Fibroblast of lung (primary cell): ENCODE data around the gene RBM15B. TPM values are rescaled to one million over a fixed set of nuclear protein-coding genes. Genes with fewer than 3 reads are reported as not detected.

Experiments used
- DNase-seq, 2 donors: peaks; one replicate each; pipeline versions ENCODE4 v3.0.0 to v3.0.0-alpha.2; 2010; ENCODE audit warnings: low read depth in 2 of 2
- H2AFZ ChIP-seq: 2 replicates; pipeline ENCODE4 v1.5.1; 2012; ENCODE audit warnings: low read length, control low read depth, inconsistent platforms
- H3K27ac ChIP-seq: 2 replicates; pipeline ENCODE4 v1.5.1; 2011; ENCODE audit warnings: low read length, control low read depth; ENCODE audit not compliant: insufficient read depth
- H3K27me3 ChIP-seq: 2 replicates; pipeline ENCODE4 v1.5.1; 2011; ENCODE audit warnings: mild to moderate bottlenecking, low read length; ENCODE audit not compliant: control insufficient read depth, insufficient read depth
- H3K36me3 ChIP-seq: 2 replicates; pipeline ENCODE4 v1.5.1; 2011; ENCODE audit warnings: low read length; ENCODE audit not compliant: control insufficient read depth, insufficient read depth
- H3K4me1 ChIP-seq: 2 replicates; pipeline ENCODE4 v1.5.1; 2011; ENCODE audit warnings: low read length; ENCODE audit not compliant: control insufficient read depth, insufficient read depth; ENCODE audit errors: extremely low read depth
- H3K4me2 ChIP-seq: 2 replicates; pipeline ENCODE4 v1.5.1; 2011; ENCODE audit warnings: low read length, control low read depth; ENCODE audit not compliant: insufficient read depth; ENCODE audit errors: extremely low read depth
- H3K4me3 ChIP-seq, 4 experiments: fragments of 200-600 bp in 1 of 4; sonication (generic) in 1 of 4; replicated peaks in 1 of 4; 2 replicates each; pipeline ENCODE4 v1.5.1; 2011 to 2016; ENCODE audit warnings: low read length in 4 of 4, low read depth in 3 of 4, mild to moderate bottlenecking in 3 of 4, control low read depth in 2 of 4, inconsistent platforms in 1 of 4, mixed read lengths in 1 of 4; ENCODE audit not compliant: insufficient read depth in 1 of 4; ENCODE audit errors: control extremely low read depth in 1 of 4
- H3K79me2 ChIP-seq: 2 replicates; pipeline ENCODE4 v1.5.1; 2012; ENCODE audit warnings: mild to moderate bottlenecking, low read length, inconsistent platforms; ENCODE audit not compliant: control insufficient read depth, insufficient read depth
- H3K9ac ChIP-seq: 2 replicates; pipeline ENCODE4 v1.5.1; 2011; ENCODE audit warnings: mild to moderate bottlenecking, low read length, control low read depth; ENCODE audit not compliant: insufficient read depth
- H3K9me3 ChIP-seq: 2 replicates; pipeline ENCODE4 v1.5.1; 2012; ENCODE audit warnings: low read depth, low read length; ENCODE audit not compliant: control insufficient read depth, insufficient read depth
- H4K20me1 ChIP-seq: 2 replicates; pipeline ENCODE4 v1.5.1; 2011; ENCODE audit warnings: low read length; ENCODE audit not compliant: control insufficient read depth, insufficient read depth; ENCODE audit errors: extremely low read depth
- CTCF ChIP-seq, 2 donors: IDR thresholded peaks in 1 of 2; conservative IDR thresholded peaks in 1 of 2; 1 replicate in 1 of 2; 2 replicates in 1 of 2; pipeline ENCODE4 v1.5.1; 2011 to 2012; ENCODE audit warnings: low read length in 2 of 2, control low read depth in 1 of 2, inconsistent platforms in 1 of 2, low read depth in 1 of 2, mild to moderate bottlenecking in 1 of 2
- EZH2 ChIP-seq: IDR thresholded peaks from 2 replicates; pipeline ENCODE4 v1.5.1; 2012; ENCODE audit warnings: low read length, control low read depth, mild to moderate bottlenecking; ENCODE audit errors: missing control alignments
- polyA plus RNA-seq, 2 donors: library from polyadenylated mRNA; depleted of rRNA in 1 of 2; stranded (reverse) in 1 of 2; unstranded in 1 of 2; fragments of >200 nt; gene quantifications; 2 replicates each; pipeline ENCODE4 v1.2.1, GENCODE V29; 2011 to 2012; ENCODE audit warnings: missing spikeins in 1 of 2
- total RNA-seq: library from RNA; depleted of rRNA; stranded (reverse); fragments of >200 nt; gene quantifications from 2 replicates; pipeline ENCODE4 v1.2.1, GENCODE V29; 2014

RBM15B gene
- total and polyA plus RNA-seq, 2 donors (not counting 1 experiment from before 2014, with no cell fraction given), result 14.7 to 29.9 TPM

- no peak for DNase-seq
- no peaks in the 10 kb centered on the region for H3K36me3 ChIP-seq
- no peak overlapping the region for H3K9ac ChIP-seq
- no peak overlapping the region for H3K4me3 ChIP-seq
- H3K27ac ChIP-seq, result no peak overlapping the region
- H3K79me2 ChIP-seq, result no peaks in the 10 kb centered on the region
- H3K9me3 ChIP-seq, result no peaks in the 10 kb centered on the region
- no peak overlapping the region for H2AFZ ChIP-seq
- TF ChIP-seq CTCF (conservative IDR thresholded peaks at IDR 0.05 in 1 of 2, IDR thresholded peaks at IDR 0.05 in 1 of 2; ENCODE audit: low read depth in 1 of 2, low read length in 2 of 2) (no peak), EZH2 (no peak)
- H3K4me2 ChIP-seq, result no peak overlapping the region
- H3K4me1 ChIP-seq, result no peaks in the 10 kb centered on the region
- no peaks in the 10 kb centered on the region for H4K20me1 ChIP-seq
- no peaks in the 10 kb centered on the region for H3K27me3 ChIP-seq
Observed at GRCh38 chr3:51353131-51353530, 38.0 kb upstream of the RBM15B start.

GRCh38 chr3:51353691-51354090 is 37.4 kb upstream of the RBM15B start:
- no peak overlapping the region for H3K9ac ChIP-seq
- DNase-seq, result peak in 1 of 2 donors; percentile 28

GRCh38 chr3:51354172-51354571 is 36.9 kb upstream of the RBM15B start:
- Histone ChIP-seq H4K20me1 (no peaks in the 10 kb centered on the region), H3K9me3 (no peaks in the 10 kb centered on the region), H3K27me3 (no peaks in the 10 kb centered on the region), H2AFZ (no peak overlapping the region), H3K4me2 (no peak overlapping the region), H3K79me2 (no peaks in the 10 kb centered on the region), H3K36me3 (no peaks in the 10 kb centered on the region), H3K4me3 (no peak overlapping the region), H3K4me1 (no peaks in the 10 kb centered on the region), H3K27ac (no peak overlapping the region), H3K9ac (no peak overlapping the region)
- DNase-seq, result no peak
- no peak for TF ChIP-seq EZH2
- no peak for TF ChIP-seq CTCF (conservative IDR thresholded peaks at IDR 0.05 in 1 of 2, IDR thresholded peaks at IDR 0.05 in 1 of 2; ENCODE audit: low read depth in 1 of 2, low read length in 2 of 2)

More at GRCh38 chr3:51353691-51354090, 37.4 kb upstream of the RBM15B start:
- no peaks in the 10 kb centered on the region for H3K27me3 ChIP-seq
- H3K27ac ChIP-seq, result no peak overlapping the region
- no peaks in the 10 kb centered on the region for H4K20me1 ChIP-seq
- H3K79me2 ChIP-seq, result no peaks in the 10 kb centered on the region
- H3K36me3 ChIP-seq, result no peaks in the 10 kb centered on the region
- no peaks in the 10 kb centered on the region for H3K4me1 ChIP-seq
- H3K4me2 ChIP-seq, result no peak overlapping the region
- no peaks in the 10 kb centered on the region for H3K9me3 ChIP-seq
- no peak overlapping the region for H2AFZ ChIP-seq
- TF ChIP-seq EZH2 (no peak), CTCF (conservative IDR thresholded peaks at IDR 0.05 in 1 of 2, IDR thresholded peaks at IDR 0.05 in 1 of 2; ENCODE audit: low read depth in 1 of 2, low read length in 2 of 2) (no peak)
- no peak overlapping the region for H3K4me3 ChIP-seq
